HG03196 (cell line): ENCODE results near the gene DNAJC9.
"Not testable (repeated sequence)": the region's sequence is repeated elsewhere in the genome, so short reads cannot be mapped to it uniquely, and the experiment has no call there.

Experiments used
- ATAC-seq: cut with Tn5 transposase; IDR thresholded peaks from one replicate; pipeline ENCODE4 v1.9.1; 2021; ENCODE audit not compliant: unreplicated experiment

Gene DNAJC9, protein sequence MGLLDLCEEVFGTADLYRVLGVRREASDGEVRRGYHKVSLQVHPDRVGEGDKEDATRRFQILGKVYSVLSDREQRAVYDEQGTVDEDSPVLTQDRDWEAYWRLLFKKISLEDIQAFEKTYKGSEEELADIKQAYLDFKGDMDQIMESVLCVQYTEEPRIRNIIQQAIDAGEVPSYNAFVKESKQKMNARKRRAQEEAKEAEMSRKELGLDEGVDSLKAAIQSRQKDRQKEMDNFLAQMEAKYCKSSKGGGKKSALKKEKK

DNA sequence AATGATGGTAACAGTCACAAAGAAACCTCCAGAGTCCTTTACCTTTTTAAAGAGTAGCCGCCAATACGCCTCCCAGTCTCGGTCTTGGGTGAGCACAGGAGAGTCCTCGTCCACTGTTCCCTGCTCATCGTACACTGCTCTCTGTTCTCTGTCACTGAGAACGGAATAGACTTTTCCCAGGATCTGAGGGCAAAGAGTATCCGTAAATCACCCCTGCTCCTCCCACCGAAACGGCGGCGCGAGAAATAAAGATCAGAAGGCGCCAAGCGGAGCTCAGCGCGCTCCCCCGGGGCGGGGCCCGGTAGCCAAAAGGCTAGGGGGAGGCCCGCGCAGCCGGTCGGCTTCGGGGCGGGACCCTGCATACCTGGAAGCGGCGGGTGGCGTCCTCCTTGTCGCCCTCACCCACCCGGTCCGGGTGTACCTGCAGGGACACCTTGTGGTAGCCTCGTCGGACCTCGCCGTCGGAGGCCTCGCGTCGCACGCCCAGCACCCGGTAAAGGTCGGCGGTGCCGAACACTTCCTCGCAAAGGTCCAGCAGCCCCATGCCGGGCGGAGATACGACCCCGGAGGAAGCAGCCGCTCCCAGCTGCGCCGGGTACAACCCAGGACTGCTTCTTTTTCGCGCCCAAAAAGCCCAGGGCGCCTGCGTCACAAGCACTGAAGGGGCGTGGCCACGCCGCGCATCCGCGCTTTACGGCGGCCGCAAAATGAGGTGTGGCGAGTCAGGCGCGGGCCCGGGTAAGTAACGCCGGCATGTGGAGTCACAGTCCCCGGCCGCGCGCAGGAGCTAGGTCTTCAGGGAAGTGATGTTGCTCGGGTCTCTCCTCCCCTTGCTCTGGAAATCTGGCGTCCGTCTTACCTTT lies at the start of gene DNAJC9:
Gene DNAJC9, minus strand, starts transcription at position 610 of the 863 bp plus-strand sequence. Its CDS starts 66 bp downstream, at position 544.
- peak; percentile 83 for ATAC-seq

DNA sequence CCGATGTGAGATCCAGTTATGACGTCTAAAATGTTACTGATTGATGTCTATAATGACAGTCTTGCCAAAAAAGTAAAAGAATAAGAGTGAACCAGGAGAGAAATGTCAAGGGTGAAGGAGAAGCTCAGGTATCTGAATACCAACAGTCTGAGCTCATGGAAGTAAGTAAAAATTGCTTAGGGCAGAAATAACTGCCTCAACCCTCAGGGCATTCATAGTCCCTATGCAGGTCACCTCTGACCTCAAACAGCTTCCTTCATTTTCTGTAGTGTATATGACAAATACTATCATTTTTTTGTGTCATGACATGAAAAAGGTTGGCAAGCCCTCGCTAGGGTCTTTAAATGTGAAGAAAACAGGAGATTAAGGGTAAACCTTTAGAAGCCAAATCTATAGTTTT lies 46.4 kb upstream of the DNAJC9 start:
- ATAC-seq = no peak

DNA sequence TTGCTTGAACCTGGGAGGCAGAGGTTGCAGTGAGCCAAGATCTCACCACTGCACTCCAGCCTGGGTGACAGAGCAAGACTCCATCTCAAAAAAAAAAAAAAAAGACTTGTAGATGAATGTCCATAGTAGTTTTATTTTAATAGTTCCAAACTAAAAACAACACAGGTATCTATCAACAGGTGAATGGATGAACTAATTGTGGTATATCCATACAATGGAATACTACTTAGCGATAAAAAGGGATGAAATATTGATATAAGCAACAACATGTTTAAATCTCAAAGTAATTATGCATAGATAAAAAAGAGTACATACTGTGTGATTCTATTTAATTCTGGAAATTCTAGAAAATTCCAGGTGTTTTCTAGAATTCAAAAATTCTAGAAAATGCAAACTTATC lies 42.9 kb upstream of the DNAJC9 start:
- ATAC-seq = no peak

DNA sequence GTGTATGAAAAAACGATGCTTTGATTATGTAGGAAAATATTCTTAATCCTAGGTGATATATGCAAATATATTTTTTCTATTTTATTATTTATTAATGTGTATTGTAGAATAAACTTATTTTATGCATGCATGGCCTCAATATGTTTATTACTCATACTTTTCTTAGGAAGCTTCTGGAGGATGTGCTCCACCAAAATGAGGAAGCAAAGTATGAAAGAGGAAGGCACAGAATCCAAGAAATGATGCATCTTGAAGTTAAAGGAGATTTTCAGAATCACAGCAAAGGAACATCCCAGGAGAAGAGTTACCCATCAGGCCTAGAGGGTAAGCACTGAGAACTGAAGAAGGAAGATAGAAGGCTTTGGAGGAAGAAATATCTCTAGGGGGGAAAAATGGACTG lies 40.4 kb upstream of the DNAJC9 start:
- ATAC-seq = no peak

DNA sequence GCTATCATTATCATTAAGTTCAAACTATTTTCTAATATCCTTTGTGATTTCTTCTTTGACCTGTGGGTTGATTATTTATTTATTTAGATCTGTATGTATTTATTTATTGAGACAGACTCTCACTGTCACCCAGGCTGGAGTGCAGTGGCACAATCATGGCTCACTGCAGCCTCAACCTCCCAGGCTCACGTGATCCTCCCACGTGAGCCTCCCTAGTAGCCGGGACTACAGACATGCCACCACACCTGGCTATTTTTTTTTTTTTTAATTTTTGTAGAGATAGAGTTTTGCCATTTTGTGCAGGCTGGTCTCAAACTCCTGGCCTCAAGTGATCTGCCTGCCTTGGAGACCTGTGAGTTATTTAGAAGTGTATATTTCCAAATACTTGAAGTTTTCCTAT lies 34.0 kb upstream of the DNAJC9 start:
- ATAC-seq = no peak

DNA sequence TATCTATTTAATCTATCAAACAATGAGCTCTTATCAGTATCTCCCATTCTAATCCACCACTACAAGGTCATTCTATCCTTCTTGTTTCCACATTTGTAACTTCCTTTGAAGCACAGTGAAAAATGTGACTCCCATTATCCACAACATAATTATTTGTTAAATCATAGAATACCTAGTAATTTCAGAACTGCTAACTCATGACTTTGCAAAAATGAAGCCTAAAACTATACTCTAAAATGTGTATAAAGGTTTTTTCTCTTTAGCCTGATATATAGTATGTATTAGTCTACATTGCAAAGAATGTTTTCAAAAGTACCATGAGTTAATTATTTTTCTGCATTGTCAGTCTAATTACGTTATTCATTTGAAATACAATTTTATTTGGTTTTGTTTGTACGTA lies 17.4 kb upstream of the DNAJC9 start:
- ATAC-seq = no peak

DNA sequence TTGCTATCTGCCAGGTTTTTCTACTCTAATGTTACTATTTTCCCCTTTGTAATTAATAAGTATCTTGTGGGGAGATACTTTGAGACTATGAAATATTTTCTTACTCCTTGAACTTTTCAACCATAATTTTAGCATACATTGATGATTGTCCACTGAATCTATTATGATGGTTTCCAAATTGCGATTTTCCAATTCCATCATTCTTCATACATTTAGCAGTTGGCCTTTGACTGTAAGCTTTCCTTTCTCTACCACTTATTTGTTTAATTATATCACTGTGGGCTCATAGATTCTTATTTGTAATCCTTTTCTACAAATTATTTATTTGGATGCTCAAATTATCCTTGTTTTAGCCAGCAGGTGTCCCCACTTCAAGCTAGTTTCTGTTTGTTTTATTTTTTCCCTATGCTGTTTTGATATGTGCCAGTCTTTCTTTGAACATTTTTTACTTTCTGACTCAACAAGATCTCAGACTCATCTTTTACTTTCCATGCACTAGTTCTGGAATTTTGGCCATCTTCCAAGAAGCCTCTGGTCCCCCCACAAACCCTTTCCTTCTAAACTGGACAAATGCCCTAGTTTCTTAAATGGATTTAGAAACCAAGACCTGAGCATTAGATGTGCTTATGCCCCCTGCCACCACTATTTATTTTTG lies 16.8 kb upstream of the DNAJC9 start:
- no peak for ATAC-seq

DNA sequence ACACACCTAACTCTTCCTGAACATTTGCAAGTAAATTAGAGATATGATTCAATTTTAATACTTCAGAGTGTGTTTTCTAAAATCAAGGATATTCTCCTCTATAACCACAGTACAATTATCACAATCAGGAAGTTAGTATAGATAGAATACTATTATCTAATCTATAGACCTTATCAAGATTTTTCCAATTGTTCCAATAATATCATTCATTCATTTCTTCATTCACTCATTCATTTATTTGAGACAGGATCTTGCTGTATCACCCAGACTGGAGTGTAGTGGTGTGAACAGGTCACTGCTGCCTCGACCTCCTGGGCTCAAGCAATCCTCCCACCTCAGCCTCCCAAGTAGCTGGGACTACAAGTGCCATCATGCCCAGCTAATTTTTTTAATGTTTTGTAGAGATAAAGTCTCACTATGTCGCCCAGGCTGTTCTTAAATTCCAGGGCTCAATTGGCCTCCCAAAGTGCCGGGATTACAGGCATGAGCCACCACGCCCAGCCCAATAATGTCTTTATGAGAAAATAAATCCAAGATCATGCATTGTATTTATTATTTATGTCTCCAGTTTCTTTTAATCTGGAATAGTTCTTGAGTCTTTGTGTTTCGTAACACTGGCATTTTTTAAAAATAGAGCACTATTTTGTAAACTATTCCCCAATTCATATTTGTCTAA lies 16.0 kb upstream of the DNAJC9 start:
- ATAC-seq = no peak

DNA sequence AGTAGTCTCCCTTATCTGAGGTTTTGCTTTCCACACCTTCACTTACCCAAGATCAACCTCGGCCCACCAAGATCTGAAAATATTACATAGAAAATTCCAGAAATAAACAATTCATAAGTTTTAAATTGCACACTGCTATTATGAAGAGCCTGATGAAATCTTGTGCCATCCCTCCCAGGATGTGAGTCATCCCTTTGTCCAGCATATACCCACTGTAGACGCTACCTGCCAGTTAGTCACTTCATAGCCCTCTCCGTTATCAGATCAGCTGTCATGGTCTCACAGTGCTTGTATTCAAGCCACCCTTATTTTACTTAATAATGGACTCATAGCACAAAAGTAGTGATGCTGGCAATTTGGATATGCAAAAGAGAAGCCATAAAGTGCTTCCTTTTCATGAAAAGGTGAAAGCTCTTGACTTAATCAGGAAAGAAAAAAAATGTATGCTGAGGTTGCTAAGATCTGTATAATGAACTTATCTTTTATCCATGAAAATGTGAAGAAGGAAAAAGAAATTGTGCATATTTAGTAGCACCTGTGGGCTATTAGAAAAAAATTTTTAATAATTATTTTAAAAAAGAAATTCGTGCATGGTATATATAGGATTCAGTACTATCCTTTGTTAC lies 15.2 kb upstream of the DNAJC9 start:
- ATAC-seq = no peak

DNA sequence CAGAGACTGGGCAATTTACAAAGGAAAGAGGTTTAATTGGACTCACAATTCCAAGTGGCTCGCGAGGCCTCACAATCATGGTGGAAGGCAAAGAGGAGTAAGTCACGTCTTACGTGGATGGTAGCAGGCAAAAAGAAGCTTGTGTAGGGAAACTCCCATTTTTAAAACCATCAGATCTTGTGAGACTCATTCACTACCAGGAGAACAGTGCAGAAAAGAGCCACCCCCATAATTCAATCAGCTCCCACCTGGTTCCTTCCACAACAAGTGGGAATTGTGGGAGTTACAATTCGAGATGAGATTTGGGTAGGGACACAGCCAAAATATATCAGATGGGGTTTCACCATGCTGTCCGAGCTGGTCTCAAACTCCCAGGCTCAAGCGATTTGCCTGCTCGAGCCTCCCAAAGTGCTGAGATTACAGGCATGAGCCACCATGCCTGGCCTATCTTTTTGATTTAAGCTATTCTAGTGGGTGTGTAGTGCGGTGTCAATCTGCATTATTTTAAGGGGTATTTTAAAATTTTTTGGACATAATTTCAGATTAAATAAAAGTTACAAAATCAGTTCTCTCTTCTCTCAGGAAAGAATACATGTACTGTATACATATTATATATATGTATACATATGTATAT lies 14.4 kb upstream of the DNAJC9 start:
- ATAC-seq = no peak

DNA sequence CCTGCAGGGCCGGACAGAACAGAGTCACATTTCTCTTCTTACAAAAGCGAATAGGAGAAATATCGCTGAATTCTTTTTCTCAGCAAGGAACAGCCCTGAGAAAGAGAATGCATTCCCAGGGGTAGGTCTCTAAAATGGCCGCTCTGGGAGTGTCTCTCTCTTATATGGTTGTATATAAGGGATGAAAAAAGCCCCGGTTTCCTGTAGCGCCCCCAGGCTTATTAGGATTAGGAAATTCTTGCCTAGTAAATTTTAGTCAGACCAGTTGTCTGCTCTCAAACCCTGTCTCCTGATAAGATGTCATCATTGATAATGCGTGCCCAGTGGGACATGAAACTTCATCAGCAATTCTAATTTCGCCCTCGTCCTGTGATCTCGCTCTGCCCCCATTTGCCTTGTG lies 11.6 kb upstream of the DNAJC9 start:
- not testable (repeated sequence) for ATAC-seq

DNA sequence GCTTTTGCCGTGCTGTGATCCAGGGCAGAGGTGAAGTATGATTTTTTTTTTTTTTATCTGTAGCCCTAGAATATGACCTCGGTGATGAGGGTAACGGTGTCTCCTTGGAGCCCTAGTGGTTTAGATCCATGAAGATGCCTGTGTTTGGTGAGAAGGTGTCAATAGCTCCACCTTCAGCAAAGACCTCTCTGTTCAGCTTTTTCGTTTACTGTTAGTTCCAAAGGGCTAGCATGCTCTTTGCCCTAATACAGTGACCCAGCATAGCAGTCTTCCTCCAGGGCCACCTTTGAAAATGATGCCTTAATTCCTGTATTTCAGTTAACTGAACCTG lies 6.1 kb upstream of the DNAJC9 start:
- peak; percentile 3 for ATAC-seq

DNA sequence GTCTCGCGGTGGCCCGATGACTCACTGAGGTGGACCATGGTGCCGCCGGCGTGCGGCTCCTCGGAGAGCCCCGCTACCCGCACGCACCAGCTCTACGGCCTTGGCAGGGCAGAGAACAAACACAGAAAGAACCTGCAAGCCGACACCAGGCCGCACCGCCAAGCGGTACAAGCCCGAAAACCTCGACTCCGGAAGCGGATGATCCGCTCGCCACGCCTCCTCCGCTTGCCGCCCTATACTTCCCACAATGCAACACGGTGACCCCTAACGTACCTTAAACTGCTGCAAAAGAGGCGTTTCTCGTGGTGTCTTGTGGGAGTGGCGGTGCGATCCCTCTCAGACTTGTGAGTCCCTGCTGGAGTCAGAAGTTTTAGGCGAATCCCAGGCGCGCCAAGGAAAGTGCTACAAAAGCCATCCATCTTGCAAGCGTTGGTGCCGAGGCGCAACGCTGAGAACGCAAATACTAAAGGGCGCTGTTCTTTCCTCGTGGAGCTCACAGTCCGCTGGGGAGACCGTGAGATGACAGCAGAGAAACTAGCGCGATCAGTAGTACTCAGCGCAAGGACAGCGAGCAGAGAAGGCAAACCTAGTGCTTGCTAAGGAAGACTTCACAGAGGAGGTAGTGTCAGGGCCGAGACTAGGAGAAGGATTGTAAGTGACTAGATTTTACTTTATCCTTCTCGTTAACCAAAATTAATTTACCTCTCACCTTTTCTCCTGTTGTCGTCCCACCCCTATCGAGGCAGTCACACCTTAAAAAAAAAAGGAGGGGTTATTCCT lies 5.6 kb upstream of the DNAJC9 start, which contains the start of gene MRPS16:
Gene MRPS16, minus strand, starts transcription at position 200 of the 780 bp plus-strand sequence. Its CDS starts 162 bp downstream, at position 38.
- peak; percentile 78 for ATAC-seq

DNA sequence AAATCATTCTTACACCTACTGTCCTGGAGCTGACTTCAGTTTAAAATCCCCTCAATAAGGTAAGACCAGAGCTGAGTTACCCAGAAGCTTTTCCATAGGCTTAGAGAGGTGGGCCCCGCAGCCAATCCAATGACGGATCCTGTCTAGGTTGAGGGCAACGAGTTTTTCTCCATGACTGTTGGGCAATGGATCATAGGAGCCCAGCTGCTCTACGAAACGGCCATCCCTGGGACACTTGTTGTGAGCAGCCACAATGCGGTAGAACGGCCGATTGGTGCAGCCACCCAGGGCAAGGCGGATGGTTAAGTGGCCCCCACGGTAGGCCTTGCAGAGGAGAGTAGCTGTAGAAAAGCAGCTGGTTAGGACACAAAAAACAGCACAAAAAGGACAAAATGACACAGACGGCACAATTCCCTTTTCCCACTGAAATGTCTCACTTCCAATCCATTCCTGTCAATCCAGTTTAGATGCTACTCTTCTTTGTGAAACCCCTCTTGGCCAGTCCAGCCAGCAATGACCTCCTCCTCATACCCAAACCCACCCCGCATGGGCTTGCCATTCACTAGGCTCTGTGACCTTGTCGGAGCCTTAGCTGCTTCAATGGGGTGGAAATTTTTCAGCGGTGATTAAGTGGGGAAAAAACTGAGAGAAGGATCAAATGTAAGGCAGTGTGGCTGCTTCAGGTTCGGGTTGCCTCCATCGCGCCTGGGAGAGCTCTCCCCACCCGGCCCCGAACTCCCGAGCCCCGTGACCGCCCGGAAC lies 4.8 kb upstream of the DNAJC9 start:
- ATAC-seq = peak; percentile 41

DNA sequence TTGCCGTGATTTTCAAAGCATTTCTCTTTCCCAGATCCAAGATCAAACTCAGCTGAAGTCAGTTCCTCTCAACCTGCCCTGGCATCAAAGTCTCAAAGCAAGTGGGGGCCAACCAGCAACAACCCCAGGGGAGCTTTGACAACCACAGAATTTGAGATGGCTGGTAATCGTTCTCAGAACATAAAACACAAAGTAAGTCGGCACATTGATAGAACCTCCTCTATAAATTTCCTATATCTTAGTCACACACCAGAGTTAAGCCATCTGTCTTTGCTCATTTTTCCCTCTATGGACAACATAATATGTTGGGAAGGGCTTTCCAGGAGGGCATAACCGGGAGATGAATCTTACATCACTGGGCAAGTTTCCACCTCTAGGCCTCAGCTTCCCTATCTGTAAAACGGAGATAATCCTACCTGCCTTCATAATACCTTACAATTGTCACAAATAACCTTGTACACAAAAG lies 1.2 kb upstream of the DNAJC9 start:
- ATAC-seq = no peak

DNA sequence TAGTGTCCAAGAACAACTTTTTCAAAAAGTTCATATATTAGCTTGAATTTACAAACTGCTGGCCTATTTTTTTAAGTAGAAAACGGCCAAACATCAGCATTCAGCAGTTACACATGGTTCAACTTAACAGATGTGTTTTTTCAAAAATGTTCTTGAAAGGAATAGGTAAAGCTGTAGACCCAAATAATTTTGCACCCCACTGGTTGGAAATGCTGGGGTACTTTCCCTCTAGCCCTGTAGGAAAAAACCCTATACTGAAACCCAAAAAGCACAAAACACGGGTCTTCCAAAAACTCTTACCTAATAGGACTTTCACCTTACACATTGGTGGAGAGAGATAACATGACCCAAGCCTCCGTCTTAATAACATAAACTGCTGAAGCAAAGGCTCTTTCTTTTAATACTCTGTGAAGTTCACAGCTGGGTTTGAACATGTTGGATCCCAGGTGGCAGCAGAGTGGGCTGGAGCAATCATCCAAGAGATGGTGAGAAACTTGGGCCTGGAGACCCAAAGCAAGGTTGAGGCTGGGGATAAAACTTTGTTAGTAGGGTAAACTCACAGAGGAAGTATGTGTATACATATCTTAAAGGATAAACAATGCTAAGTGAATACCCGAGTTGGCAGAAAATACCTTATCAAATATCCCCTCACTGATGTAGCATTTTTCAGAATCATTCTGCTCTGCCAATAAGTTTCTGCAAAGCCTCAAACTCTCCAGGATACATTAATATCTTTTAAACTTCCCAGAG lies 629 bp upstream of the DNAJC9 start:
- no peak for ATAC-seq

DNA sequence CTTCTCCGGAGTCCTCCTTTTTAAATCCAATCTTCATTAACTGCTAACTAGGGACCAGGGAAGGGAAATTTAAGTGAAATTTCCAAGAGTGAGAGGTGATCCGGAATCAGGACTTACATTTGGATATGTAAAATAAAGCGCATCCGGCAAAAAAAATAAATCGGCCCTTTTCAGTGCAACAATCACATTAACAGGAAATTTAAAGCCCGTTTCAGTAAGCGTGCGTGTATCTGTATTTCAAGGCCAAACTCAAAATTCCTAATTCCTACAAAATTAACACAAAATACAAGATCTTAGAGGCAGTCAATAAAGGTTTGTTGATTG lies 771 bp downstream of the DNAJC9 start:
- no peak for ATAC-seq

DNA sequence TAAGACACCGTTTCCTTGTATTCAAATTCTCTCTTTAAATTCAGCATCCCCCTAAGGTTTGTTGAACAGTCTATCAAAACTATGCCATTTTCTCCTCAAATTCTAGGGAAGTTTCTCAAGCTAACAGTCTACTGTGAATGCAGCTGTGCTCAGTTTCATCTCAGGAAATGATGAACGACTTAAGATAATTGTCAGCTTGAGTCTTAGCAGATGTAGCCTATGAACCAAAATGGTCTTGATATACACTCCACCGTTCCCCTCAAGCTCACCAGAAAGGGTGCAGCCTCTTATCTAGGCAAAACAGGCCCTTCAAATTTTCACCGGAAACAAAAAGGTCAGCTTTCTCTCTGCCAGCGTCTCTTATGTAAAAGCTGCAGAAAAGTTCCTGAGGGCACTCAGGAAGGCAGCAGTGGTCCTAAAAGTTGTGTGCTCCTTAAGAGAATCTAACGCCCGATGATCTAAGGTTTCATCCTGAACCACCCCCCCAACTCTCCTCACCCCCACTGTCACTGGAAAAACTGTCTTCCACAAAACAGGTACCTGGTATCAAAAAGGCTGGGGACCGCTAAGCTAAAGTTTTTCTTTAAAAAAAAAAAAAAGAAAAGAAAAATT lies 2.1 kb downstream of the DNAJC9 start:
- no peak for ATAC-seq
